PC-9 (cell line): ENCODE data around the gene BPIFB1. TPM values are rescaled to one million over a fixed set of nuclear protein-coding genes. Genes with fewer than 3 reads are reported as not detected.

ENCODE experiments used
- BruUV-seq: library from RNA; stranded (reverse); fragments of 400-500 nt; replicated peaks from 2 replicates; lab custom pipeline; 2021; lab: Mats Ljungman, UMichigan
- CTCF ChIA-PET: fragments of 300-600 bp; sonication (Branson Sonifier 250); formaldehyde crosslinking; loops from one replicate; lab custom pipeline; 2022; ENCODE audit warnings: antibody characterized with exemption; lab: Charles Lee
- POLR2A ChIA-PET: fragments of 300-600 bp; sonication (Branson Sonifier 250); formaldehyde crosslinking; loops from one replicate; lab custom pipeline; 2022; ENCODE audit warnings: antibody characterized with exemption; ENCODE audit not compliant: unreplicated experiment; lab: Charles Lee
- DNase-seq, 2 experiments: peaks; one replicate each; pipeline versions ENCODE4 v3.0.0 to v3.0.0-alpha.2; 2015 to 2022; ENCODE audit warnings: mixed read lengths in 1 of 2
- H2AFZ ChIP-seq: fragments of 200-600 bp; sonication (generic); 2 replicates; pipeline ENCODE4 v1.8.1; 2017; ENCODE audit warnings: antibody characterized with exemption
- H3F3A ChIP-seq: fragments of 200-600 bp; sonication (generic); 2 replicates; pipeline ENCODE4 v1.8.1; 2017; ENCODE audit warnings: antibody characterized with exemption, mild to moderate bottlenecking, low read depth; ENCODE audit not compliant: insufficient read depth
- H3K27ac ChIP-seq: fragments of 200-600 bp; sonication (generic); 2 replicates; pipeline ENCODE4 v1.6.1; 2016; ENCODE audit warnings: mixed run types
- H3K27me3 ChIP-seq: fragments of 200-600 bp; sonication (generic); 2 replicates; pipeline ENCODE4 v1.6.1; 2016; ENCODE audit warnings: low read depth, mixed run types; ENCODE audit not compliant: insufficient read depth
- H3K36me3 ChIP-seq: fragments of 200-600 bp; sonication (generic); 2 replicates; pipeline ENCODE4 v1.6.1; 2016; ENCODE audit warnings: low read depth, mixed run types
- H3K4me1 ChIP-seq: fragments of 200-600 bp; sonication (generic); replicated peaks from 2 replicates; pipeline ENCODE4 v1.6.1; 2016; ENCODE audit warnings: mixed run types; ENCODE audit not compliant: insufficient read depth
- H3K4me2 ChIP-seq: fragments of 200-600 bp; sonication (generic); 2 replicates; pipeline ENCODE4 v1.6.1; 2017; ENCODE audit warnings: mixed run types
- H3K4me3 ChIP-seq: fragments of 200-600 bp; sonication (generic); 2 replicates; pipeline ENCODE4 v1.6.1; 2016; ENCODE audit warnings: mixed run types
- H3K79me2 ChIP-seq: fragments of 200-600 bp; sonication (generic); 2 replicates; pipeline ENCODE4 v1.6.1; 2017; ENCODE audit warnings: low read depth, mixed run types
- H3K9me2 ChIP-seq: fragments of 200-600 bp; sonication (generic); 2 replicates; pipeline ENCODE4 v1.8.1; 2017; ENCODE audit warnings: mild to moderate bottlenecking; ENCODE audit not compliant: insufficient read depth
- H3K9me3 ChIP-seq: fragments of 200-600 bp; sonication (generic); 2 replicates; pipeline ENCODE4 v1.8.1; 2016; ENCODE audit warnings: low read depth; ENCODE audit not compliant: insufficient read depth
- H4K20me1 ChIP-seq: fragments of 200-600 bp; sonication (generic); 2 replicates; pipeline ENCODE4 v1.8.1; 2017; ENCODE audit not compliant: insufficient read depth
- CTCF ChIP-seq: fragments of 200-600 bp; sonication (generic); conservative IDR thresholded peaks from 2 replicates; pipeline ENCODE4 v1.6.1; 2017; ENCODE audit warnings: mixed run types, antibody characterized with exemption, mild to moderate bottlenecking, moderate library complexity
- EZH2 ChIP-seq: fragments of 200-600 bp; sonication (generic); IDR thresholded peaks from 2 replicates; pipeline ENCODE4 v1.8.0; 2017; ENCODE audit warnings: antibody characterized with exemption, low read depth
- intact Hi-C: fragments of 100-400 bp; cut with micrococcal nuclease; formaldehyde crosslinking; loops from one replicate; pipeline ENCODE4 v1.10.0; 2022; ENCODE audit not compliant: unreplicated experiment
- total RNA-seq: library from RNA; stranded (reverse); gene quantifications from 2 replicates; pipeline ENCODE4 v1.2.3, GENCODE V29; 2021

BPIFB1 gene
- total RNA-seq, 1 experiment from 2014 or later: not detected

GRCh38 chr20:33251496-33251895, 31.5 kb upstream of the BPIFB1 start:
- no peaks in the 10 kb centered on the region for H4K20me1 ChIP-seq
- intact Hi-C loops: no loop called here
- no peaks in the 10 kb centered on the region for H3K79me2 ChIP-seq
- H3K36me3 ChIP-seq: no peaks in the 10 kb centered on the region
- TF ChIP-seq EZH2: no peak
- no peak for TF ChIP-seq CTCF
- no peak overlapping the region for H3K27ac ChIP-seq
- no peak overlapping the region for H3K4me2 ChIP-seq
- H3F3A ChIP-seq: no peaks in the 10 kb centered on the region
- no peaks in the 10 kb centered on the region for H3K9me2 ChIP-seq
- no TSS peak for BruUV-seq
- H2AFZ ChIP-seq: no peak overlapping the region
- H3K4me1 ChIP-seq: no peaks in the 10 kb centered on the region
- H3K9me3 ChIP-seq: no peaks in the 10 kb centered on the region
- no peak for DNase-seq
- POLR2A ChIA-PET: no interaction called here
- H3K4me3 ChIP-seq: no peak overlapping the region
- no peaks in the 10 kb centered on the region for H3K27me3 ChIP-seq
- CTCF ChIA-PET: no interaction called here

GRCh38 chr20:33252460-33252859, 30.6 kb upstream of the BPIFB1 start:
- Histone ChIP-seq H4K20me1 (no peaks in the 10 kb centered on the region), H3K4me2 (no peak overlapping the region), H3K27ac (no peak overlapping the region), H3K79me2 (no peaks in the 10 kb centered on the region), H3F3A (no peaks in the 10 kb centered on the region), H3K9me2 (no peaks in the 10 kb centered on the region), H3K4me1 (no peaks in the 10 kb centered on the region), H3K27me3 (no peaks in the 10 kb centered on the region), H3K36me3 (no peaks in the 10 kb centered on the region), H2AFZ (no peak overlapping the region), H3K9me3 (no peaks in the 10 kb centered on the region), H3K4me3 (no peak overlapping the region)
- BruUV-seq: no TSS peak
- ChIA-PET CTCF (no interaction called here), POLR2A (no interaction called here)
- DNase-seq: no peak
- TF ChIP-seq CTCF: no peak
- no peak for TF ChIP-seq EZH2
- intact Hi-C loops: no loop called here

GRCh38 chr20:33255005-33255404, 28.0 kb upstream of the BPIFB1 start:
- no TSS peak for BruUV-seq
- ChIA-PET CTCF (no interaction called here), POLR2A (no interaction called here)
- Histone ChIP-seq H3K4me2 (no peak overlapping the region), H3K9me2 (no peaks in the 10 kb centered on the region), H3K27ac (no peak overlapping the region), H4K20me1 (no peaks in the 10 kb centered on the region), H3K27me3 (no peaks in the 10 kb centered on the region), H3K36me3 (no peaks in the 10 kb centered on the region), H3K4me3 (no peak overlapping the region), H2AFZ (no peak overlapping the region), H3K4me1 (no peaks in the 10 kb centered on the region), H3K79me2 (no peaks in the 10 kb centered on the region), H3F3A (no peaks in the 10 kb centered on the region), H3K9me3 (no peaks in the 10 kb centered on the region)
- no peak for TF ChIP-seq EZH2
- TF ChIP-seq CTCF: no peak
- DNase-seq: no peak
- intact Hi-C loops: no loop called here
